ENCODE measurements around the gene RPS27L.

RPS27L gene

DNA sequence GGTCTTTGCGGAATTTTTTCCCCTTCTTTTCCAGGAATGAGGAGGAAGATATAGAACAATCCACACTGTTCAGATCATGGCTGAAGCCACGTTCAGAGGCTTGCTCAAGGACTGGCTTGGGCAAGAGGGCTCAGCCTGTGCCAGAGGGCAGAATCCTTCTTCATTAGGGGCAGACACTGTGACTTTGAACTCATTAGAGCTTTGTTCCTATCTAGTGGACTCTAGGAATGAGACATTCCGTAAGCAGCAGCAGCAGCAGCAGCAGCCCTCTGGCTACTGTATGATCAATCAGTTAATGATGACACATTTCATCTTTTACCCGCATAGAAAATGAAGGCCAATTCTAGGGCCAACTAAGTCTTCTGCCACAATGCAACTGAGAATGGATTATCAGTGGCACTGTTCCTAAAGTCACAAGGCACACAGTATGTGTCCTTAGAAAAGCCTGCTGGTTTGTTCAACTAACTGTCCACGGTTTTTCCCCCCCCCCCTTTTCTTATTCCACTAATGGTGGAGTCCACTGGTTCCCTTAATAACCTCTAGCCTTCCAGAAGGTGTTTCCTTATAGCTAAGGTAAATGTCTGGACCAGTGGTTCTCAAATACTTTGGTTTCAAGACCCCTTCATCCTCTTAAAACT, 30.4 kb upstream of the RPS27L start:
- no peak for DNase-seq

DNA sequence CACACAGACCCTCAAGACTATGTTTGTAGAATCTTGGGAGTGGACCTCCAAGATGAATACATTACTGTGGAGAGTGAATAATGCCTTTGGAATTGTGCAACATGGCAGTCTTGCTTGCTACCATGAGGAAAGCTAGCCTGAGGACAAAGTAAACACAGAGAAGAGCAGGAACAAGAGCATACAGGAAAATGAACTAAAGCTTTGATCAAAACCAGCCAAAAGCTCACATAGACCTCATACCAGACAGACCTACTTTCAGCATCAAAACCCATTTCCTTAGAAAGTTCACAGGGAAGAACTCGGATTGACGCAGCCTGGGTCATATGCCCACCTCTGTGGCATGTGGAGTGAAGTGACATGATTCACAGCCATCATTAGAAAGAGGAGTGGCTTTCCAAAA, 28.8 kb upstream of the RPS27L start:
- no peak for DNase-seq

DNA sequence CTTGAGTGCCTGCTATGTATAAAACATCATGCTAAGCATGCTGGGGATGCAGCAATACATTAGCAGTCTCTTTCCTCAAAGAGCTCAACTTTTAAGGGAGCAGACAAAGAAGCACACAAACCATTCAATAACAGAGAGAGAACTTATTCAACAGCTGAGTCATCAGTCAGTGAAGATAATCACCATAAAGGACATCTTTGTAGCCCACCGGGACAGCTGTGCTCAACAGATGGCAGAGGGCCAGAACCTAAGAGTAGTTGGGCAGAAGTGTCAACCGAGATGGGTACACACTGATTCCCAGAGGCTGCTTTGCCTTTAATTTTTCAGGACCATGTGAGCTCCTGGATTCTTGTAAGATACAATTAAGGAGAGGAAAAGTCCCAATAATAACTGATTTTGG, 27.9 kb upstream of the RPS27L start:
- no peak for DNase-seq

DNA sequence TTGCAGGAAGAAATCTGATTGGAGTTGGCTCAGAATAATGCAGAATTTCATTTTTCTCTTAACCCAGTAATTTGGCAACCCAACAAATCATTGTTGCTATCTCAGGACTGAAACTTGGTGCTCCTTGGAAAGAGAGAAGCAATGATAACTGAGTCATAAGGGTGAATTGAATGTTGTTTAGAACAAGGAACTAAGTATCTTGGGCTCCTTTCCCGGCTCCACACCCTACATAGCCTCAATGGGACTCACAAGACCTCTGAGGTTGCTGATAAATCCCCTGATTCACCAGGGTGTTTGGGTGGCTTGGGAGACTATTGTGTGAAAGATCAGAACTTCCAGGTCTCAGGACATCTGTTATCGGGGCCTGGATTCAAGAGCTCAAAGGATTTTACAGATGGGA, 24.4 kb upstream of the RPS27L start:
- no peak for DNase-seq

DNA sequence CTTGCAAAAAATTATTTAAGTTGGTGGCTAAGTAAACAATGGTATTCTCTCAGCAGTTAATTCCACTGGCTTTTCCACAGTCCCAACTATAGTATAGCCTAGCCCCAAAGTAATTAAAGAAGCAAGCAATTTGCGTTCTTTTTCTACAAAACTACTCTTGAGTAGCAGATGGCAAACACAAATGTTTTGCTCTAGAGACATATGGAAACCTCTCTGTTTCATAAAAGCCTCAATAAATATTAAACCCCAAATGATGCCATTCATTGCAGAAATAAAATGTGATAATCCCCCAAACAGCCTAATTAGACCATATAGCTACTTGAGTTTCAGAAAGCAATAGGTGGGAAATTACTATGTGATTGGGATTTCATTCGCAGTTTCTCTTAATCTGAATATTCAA, 23.5 kb upstream of the RPS27L start:
- no peak for DNase-seq

DNA sequence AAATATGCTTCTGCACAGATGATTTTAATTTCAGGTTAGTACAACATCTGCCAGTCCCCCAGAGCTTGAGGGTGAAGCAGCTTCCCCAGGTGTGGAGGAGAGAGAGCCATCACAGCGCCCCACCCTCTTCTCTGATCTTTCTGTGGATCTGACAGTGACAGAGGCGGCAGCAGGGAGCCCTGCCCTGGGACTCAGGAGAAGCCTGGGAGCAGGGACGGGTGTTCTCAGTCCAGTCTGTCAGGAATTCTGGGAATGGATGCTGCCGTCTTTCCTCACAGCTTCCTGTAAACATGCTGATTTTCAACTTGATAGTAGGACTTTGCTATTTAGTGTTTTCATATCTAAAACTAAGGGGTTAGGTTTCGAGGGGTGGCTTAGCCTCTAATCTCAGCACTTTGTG, 20.8 kb upstream of the RPS27L start:
- no peak for DNase-seq

DNA sequence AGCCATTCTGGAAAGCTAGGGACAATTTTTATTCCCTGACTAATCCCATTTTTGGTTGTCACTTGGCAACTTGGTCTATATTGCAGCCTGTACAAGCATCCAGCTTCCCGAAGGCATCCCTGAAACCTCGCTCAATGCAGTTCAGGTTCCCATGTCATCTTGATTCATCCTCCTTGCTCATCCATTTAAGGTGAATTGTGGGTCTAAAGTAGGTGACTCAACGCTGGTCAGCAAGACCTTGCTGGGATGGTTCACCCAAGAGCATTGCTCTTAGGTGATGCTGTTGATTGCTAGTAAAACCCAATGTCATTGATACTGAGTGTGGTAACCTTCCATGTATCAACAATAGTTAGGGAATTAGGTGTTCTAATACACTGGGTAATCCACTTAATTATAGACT, 19.0 kb upstream of the RPS27L start:
- no peak for DNase-seq

DNA sequence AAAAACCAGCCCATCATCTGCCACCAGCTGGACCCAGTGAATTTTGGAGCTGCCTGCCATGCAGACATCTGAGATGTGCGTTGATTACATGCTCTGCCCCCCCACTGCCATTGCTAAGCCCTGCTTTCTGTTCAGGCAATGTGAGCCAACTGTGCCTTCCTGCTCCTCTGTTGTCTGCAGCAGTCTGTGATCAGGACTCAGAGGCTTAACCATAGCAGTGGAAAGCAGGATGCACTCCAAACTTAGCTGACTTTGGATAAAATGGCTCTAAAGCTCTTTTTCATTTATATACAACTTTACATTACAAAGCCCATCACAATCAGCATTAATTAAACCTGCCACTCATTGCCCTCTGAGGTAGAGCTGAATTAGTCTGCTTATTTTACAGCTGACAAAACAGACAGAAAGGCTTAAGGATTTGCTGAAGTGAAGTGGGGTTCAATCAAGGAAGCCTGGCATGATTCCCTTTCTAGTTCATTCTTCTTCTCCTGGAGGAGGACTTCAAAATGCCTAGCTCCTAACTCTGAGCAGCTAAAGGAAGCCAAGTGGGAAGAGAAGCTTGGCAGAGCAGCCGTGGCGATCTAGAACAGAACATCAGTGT, 15.7 kb upstream of the RPS27L start:
- no peak for DNase-seq

DNA sequence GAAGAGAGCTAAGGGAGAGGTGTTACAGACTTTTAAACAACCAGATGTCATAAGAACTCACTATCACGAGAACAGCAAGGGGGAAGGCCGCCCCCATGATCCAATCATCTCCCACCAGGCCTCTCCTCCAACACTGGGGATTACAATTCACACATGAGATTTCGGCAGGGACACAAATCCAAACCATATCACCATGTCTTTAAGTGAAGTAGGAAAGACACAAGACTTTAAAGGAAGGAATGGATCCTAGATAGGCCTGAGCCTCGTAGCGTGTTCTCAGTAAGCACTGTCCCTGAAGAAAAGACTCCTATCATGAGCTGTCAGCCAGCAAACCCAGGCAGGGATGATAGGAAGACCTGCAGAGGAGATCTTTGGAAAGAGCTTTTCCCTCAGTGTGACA, 15.1 kb upstream of the RPS27L start:
- DNase-seq, result no peak

DNA sequence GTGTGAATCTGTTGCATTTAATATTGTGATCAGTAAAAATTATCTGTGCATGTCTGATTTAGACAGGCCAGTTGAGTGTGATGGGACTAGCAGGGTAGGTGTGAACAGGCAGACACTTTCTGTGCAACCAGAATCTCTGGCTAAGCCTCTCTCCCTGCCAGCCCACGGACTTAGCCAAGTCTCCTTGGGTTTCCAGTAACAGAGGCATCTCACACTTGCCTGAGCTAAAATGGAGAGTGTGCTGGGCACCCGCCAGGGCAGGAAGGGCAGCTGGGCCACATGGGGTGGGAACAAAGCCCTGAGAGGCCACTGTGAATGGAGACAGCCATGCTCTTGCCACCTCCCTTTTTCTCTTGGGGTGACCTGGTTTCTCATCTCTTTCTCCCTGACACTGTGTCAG, 12.5 kb upstream of the RPS27L start:
- DNase-seq, result no peak

DNA sequence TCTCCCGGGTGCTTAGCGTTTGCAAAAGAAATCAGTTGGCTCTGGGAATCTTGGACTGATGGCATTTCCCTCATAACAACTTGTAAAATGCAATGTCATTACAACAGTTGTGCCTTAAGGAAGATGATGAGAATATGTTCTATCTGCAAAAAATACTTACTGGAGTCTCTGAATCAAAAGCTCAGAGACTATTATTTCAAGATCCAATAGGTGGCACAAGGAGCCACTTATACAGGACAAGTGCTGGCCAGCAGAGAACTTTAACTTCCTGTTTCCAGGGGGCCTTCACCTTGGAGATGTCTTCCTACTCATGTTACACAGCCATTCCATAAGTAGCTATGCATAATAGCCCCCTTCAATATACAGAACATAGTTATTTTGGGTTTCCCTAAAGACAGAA, 8.9 kb upstream of the RPS27L start:
- DNase-seq, result no peak

DNA sequence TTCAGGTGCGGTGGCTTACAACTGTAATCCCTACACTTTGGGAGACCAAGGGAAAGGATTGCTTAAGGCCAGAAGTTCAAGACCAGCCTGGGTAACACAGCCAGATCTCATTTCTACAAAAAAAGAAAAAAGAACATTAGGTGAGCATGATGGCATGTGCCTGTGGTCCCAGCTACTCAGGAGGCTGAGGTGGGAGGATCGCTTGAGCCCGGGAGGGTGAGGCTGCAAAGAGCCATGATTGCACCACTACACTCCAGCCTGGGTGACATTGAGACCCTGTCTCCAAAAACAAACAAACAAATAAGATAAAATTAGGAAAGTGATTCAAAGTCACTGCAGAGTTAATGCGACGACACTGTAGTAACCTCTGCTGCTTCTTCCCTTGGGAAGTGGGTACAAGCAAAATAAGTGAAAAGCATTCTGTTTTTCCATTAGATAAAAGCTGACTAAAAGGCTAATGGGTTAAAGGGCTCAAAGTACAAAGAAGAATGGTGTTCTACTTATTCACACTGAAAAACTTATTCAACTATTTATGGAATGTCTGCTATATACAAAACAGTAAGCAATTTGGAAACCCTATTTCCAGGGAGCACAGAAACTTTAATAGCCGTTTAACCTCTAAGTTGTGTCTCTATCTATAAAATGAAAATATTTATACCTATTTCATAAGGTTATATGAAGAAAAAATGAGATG, 8.0 kb upstream of the RPS27L start:
- DNase-seq, result no peak

DNA sequence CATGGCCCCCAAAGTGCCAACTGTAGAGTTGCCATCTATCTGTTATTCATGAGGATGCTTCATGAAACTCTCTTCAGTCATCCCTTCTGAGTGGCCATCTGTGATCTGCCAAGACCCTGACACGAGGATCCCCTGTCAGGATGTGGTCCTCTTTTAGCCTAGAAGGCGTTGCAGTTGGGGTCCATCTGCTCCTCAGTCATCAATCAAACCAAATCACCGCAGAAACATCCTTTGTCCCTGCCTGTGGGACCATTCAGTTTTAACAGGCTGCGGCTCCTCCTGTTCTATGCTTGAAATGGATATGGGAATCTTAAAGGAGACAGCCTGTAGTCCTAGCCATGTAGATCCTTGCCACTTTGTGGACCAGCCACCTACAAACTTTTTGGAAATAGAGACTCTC, 5.9 kb upstream of the RPS27L start:
- DNase-seq, result no peak

DNA sequence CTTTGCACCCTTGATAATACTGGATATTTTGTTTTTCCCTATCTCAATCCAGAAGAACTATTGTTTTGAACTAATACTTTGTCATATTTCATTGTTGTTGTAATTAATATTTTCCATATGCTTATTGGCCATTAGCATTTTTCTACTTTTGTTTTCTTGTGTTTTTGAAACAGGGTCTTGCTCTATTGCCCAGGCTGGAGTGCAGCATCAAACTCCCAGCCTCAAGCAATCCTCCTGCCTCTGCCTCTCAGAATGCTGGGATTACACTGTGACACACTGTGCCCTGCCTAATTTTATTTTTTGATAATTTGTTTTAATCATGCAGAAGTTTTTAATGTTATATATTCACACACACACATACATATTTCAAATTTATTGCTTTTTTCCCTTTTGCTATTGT, 3.4 kb upstream of the RPS27L start:
- DNase-seq, result no peak

DNA sequence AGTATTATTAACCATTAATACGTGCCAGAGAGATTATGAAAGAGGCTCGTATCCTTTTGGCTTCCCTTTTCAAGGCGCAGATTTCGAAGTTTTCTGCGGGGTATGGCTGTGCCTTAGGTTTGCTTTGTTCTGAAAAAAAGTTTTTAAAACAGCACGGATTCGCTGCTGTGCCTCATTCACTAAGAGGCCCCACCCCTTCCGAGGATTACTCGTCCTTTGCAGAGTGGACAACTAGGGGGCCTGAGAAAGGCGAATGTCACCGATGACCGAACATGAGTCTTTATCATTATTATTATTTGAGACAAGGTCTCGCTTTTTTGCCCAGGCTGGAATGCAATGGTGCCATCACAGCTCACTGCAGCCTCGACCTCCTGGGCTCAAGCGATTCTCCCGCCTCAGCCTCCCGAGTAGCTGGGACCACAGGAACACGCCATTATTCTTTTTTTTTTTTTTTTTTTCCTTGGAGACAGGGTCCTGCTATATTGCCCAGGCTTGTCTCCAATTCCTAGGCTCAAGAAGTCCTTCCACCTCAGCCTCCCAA, 684 bp upstream of the RPS27L start:
- no peak for DNase-seq

DNA sequence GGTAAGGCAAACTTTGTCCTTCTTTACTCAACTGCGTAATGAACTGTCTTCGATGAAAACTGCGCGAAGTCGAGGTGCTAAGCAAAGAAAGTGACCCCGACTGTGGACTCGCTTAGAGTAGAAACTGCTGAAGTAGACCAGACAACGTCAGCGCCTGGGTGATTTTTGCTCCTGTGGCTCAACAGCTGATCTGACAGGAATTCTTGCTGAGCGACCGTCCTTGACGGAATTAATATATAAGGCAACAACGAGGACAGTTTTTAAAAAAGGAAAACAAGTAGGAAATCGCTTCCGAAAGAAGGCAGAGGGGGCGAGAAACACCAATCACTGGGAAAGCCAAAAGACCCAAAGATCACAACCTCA, 541 bp downstream of the RPS27L start:
- DNase-seq, result peak; percentile 9

DNA sequence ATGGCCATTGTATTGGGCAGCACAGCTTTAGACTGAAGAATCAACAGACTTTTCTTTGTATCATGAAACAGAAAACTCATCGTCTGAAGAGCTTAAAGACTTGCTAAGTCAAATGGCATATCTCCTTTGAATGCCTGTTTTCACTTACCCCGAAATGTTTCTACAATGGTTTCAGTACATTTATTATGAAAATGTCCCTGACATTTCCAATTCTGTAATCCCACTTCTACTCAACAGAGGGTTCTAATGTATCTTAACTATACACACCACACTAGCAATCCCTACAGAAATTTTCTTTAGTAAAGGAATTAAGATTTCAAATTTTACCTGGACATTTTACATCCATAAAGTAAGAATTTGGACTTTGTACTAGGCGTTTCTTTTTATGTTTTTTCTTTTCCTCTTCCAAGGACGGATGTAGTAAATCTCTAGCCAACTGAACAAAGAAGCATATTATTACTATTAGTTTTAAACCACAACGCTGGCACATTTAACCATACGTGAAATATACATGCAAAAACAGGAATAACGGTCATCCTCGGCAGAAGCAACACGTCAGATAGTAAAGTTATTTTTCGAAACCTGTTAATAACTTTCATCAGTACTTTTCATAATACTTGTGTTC, 1.1 kb downstream of the RPS27L start:
- DNase-seq, result no peak

DNA sequence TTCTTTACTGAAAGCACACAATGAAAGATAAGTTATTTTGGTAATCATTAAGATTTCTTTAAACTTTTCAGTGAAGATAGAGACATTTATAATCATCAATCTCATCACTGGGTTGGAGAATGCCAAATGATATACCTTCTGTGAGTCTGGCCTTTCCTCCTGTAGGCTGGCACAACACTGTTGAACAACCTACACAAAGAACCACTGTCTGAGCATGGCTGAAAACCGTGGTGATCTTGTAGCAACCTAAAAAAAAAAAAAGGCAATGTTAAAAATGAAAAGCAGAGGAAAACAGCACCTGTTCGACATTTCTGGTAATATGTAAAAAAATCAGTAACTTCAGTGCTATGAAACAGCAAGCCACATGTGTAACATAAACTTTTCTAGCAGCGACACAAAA, 1.8 kb downstream of the RPS27L start:
- no peak for DNase-seq

DNA sequence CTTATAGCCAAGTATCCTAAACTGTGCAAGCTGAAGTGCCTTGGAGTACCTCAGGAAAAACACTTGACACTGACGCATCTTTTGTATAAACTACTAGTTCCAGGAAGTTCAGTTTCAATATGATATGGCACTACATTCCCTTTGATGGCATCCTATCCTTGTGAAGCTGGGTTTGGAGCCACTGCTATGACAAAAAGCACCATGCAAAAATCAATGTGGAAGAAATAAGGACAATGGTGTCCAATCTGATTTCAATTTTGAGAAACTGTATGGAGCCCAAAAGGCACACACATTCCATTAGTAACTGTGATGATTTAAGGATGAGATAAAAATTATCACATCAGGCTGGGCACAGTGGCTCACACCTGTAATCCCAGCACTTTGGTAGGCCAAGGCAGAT, 5.6 kb downstream of the RPS27L start:
- DNase-seq, result no peak

DNA sequence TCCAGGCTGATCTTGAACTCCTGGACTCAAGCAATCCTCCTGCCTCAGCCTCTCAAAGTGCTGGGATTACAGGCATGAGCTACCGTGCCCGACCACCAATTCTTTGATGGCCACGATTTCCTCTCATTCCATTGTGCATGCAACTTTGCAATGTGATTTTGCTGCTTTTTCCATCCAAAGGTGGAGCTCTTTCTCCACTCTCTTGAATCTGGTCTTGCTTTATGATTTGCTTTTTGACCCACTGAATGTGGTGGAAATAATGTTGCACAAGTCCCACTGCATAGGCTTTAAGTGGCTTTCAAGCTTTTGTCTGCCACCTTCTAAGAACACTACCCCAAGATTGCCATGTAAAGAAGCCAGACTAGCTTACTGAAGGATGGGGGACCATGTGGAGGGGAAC, 10.6 kb downstream of the RPS27L start:
- no peak for DNase-seq

DNA sequence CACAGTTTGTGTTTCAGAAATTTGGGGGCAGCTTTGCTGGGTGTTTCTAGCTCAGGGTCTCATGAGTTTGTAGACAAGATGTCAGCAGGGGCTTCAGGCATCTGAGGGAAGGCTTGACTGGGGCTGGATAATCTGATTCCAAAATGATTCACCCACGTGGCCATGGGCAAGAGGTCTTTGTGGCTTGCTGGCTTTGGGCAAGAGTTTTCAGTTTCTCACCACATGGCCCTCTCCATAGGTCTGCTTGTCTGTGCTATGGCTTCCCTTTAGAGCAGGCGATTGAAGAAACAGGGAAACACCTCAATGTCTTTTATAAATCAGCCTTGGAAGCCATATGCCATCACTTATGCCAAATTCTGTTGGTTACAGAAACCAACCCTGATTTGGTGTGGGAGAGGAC, 11.9 kb downstream of the RPS27L start:
- DNase-seq, result no peak

DNA sequence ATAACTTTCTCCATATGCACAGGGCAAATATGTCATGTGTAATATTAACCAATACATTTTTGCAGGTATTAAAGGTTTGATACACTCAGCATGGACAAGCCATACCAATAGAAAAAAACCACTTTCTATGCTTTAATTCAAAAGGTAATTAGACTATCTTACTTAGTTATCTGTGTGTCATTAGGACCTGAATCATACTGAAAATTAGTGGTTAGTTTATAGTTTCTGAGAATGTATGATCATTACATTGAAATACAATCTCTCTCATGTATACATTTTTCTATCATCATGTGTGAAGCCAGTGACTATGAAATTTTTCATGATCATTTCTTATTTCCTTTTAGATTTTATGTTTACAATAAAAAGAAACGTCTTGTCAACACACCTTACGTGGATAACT, 16.3 kb downstream of the RPS27L start:
- DNase-seq, result no peak

DNA sequence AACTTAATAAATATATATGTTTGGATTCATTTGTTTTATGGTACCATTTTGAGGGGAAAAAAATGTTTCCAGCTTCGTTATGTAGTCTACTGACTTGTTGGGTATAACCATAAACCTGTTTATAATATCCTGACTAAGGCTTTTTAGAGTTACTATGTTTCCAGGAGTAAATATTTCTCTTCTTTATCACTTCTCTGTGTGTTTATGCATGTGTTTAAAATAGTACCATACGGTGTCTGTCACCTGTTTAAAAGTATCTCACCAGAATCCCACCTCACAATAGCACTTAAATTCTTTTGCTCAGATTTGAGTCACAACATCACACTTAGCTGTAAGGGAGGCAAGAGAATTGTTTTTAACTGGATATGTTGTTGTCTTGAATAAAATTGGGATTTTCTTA, 20.5 kb downstream of the RPS27L start:
- no peak for DNase-seq

DNA sequence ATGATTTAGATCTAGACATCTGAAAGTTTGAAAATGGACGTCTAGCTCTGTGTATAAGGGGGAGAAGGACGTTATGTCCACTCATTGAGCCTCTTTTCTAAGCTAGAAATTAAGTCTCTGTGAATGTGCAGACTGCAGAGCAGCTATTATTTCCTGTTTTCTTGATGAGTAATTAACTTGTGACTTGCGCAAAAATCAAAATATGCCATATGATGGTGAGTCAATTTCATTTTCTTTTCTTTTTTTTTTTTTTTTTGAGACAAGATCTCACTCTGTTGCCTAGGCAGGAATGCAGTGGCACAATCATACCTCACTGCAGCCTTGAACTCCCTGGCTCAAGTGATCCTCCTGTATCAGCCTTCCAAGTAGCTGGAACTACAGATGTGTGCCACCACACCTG, 21.5 kb downstream of the RPS27L start:
- DNase-seq, result no peak
